Ishikawa (cell line): ENCODE measurements around the gene DMD.

Experiments used
- CREB1 ChIP-seq: IDR thresholded peaks from 2 replicates; pipeline ENCODE4 v1.6.1; 2012; ENCODE audit warnings: low read depth
- EGR1 ChIP-seq: IDR thresholded peaks from 2 replicates; pipeline ENCODE4 v1.6.1; 2012
- MAX ChIP-seq: IDR thresholded peaks from 2 replicates; pipeline ENCODE4 v1.6.1; 2012
- RAD21 ChIP-seq: IDR thresholded peaks from 2 replicates; pipeline ENCODE4 v1.6.1; 2012; ENCODE audit warnings: low read depth
- YY1 ChIP-seq: IDR thresholded peaks from 2 replicates; pipeline ENCODE4 v1.6.1; 2012; ENCODE audit warnings: low read depth
- ZBTB7A ChIP-seq: IDR thresholded peaks from 2 replicates; pipeline ENCODE4 v1.6.1; 2012; ENCODE audit warnings: low read depth

DNA sequence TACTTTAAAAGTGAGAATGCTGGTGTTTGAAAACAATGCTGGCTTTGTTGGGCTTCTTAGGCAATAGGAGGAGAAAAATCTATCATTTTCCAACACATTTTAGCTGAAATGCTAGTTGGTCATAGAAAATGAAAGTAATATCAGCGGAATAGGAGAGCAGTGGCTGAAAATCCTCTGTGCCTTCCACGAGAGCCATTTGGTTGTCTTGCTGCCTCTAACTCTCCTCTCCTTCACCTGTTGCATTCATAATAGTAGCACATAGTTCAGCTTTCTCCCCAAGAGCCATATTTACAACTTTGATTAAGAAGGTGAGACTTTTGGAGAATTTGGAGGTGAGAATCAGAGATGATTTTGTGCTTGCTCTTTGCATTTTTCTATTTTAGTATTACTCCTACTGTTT is 1290.1 kb downstream of the DMD start:
- TF ChIP-seq CREB1 (no peak), EGR1 (no peak), YY1 (no peak), MAX (no peak), RAD21 (no peak), ZBTB7A (no peak)
